Right hindlimb (tissue), 1 donor: ENCODE results near the gene FN1.

ENCODE experiments used
- DNase-seq: peaks from one replicate; pipeline ENCODE4 v3.0.0-alpha.2; 2018

FN1 gene

GRCh38 chr2:215441560-215442400 is 5.9 kb upstream of the FN1 start:
- no peak for DNase-seq

GRCh38 chr2:215439980-215440512 is 4.2 kb upstream of the FN1 start:
- DNase-seq = no peak

GRCh38 chr2:215439404-215439803 is 3.5 kb upstream of the FN1 start:
- no peak for DNase-seq

- DNase-seq = no peak
These were observed 1.7 kb upstream of the FN1 start for GRCh38 chr2:215437614-215438013.

- no peak for DNase-seq
These were observed 1.1 kb upstream of the FN1 start for GRCh38 chr2:215436705-215437565.

- DNase-seq = peak; percentile 77
These were observed 493 bp downstream of the FN1 start for GRCh38 chr2:215435280-215435869.

GRCh38 chr2:215434447-215435279 is 1.2 kb downstream of the FN1 start:
- no peak for DNase-seq

GRCh38 chr2:215432759-215433594 is 2.9 kb downstream of the FN1 start:
- DNase-seq = no peak

- no peak for DNase-seq
These were observed 3.8 kb downstream of the FN1 start for GRCh38 chr2:215431778-215432758.

- no peak for DNase-seq
These were observed 4.6 kb downstream of the FN1 start for GRCh38 chr2:215431290-215431689.

- DNase-seq = no peak
These were observed 5.2 kb downstream of the FN1 start for GRCh38 chr2:215430528-215431187.

- no peak for DNase-seq
These were observed 6.4 kb downstream of the FN1 start for GRCh38 chr2:215429424-215429823.

GRCh38 chr2:215428060-215428910 is 7.6 kb downstream of the FN1 start:
- DNase-seq = no peak

- DNase-seq = no peak
These were observed 8.3 kb downstream of the FN1 start for GRCh38 chr2:215427585-215427984.

- no peak for DNase-seq
These were observed 10.7 kb downstream of the FN1 start for GRCh38 chr2:215425021-215425782.

GRCh38 chr2:215423928-215424540 is 11.8 kb downstream of the FN1 start:
- no peak for DNase-seq

GRCh38 chr2:215423234-215423633 is 12.6 kb downstream of the FN1 start:
- no peak for DNase-seq
